ENCODE results near the gene NPAS1. TPM values are rescaled to one million over a fixed set of nuclear protein-coding genes. Genes with fewer than 3 reads are reported as not detected.

Gene NPAS1
- total RNA-seq = not detected in 2 replicates

GRCh38 chr19:47019431-47020041 lies at the start of gene NPAS1:
Gene NPAS1 (plus strand): TSS chr19:47019837. CDS start chr19:47021048, 1,211 bp downstream.
- intact Hi-C loops (cut with micrococcal nuclease) = no loop called here

GRCh38 chr19:46970815-46971214 lies 48.8 kb upstream of the NPAS1 start:
- intact Hi-C loops (cut with micrococcal nuclease) = no loop called here

GRCh38 chr19:46972311-46972710 lies 47.3 kb upstream of the NPAS1 start:
- intact Hi-C loops (cut with micrococcal nuclease) = no loop called here

- intact Hi-C loops (cut with micrococcal nuclease) = no loop called here
Observed at GRCh38 chr19:46974181-46974580, 45.5 kb upstream of the NPAS1 start.

GRCh38 chr19:46975011-46975924 lies 44.4 kb upstream of the NPAS1 start:
- intact Hi-C loops (cut with micrococcal nuclease) = no loop called here

GRCh38 chr19:46975925-46976782 lies 43.5 kb upstream of the NPAS1 start:
- intact Hi-C loops (cut with micrococcal nuclease) = no loop called here

GRCh38 chr19:46976845-46977320 lies 42.8 kb upstream of the NPAS1 start:
- intact Hi-C loops (cut with micrococcal nuclease) = no loop called here

- intact Hi-C loops (cut with micrococcal nuclease) = no loop called here
Observed at GRCh38 chr19:46977548-46977947, 42.1 kb upstream of the NPAS1 start.

GRCh38 chr19:46978171-46978869 lies 41.3 kb upstream of the NPAS1 start:
- intact Hi-C loops (cut with micrococcal nuclease) = no loop called here

- intact Hi-C loops (cut with micrococcal nuclease) = no loop called here
Observed at GRCh38 chr19:46979126-46980105, 40.2 kb upstream of the NPAS1 start.

- intact Hi-C loops (cut with micrococcal nuclease) = no loop called here
Observed at GRCh38 chr19:46980761-46981160, 38.9 kb upstream of the NPAS1 start.

GRCh38 chr19:46981286-46981945 lies 38.2 kb upstream of the NPAS1 start:
- intact Hi-C loops (cut with micrococcal nuclease) = no loop called here

GRCh38 chr19:46983097-46983496 lies 36.5 kb upstream of the NPAS1 start:
- intact Hi-C loops (cut with micrococcal nuclease) = no loop called here

- intact Hi-C loops (cut with micrococcal nuclease) = no loop called here
Observed at GRCh38 chr19:46984077-46985010, 35.3 kb upstream of the NPAS1 start.

- intact Hi-C loops (cut with micrococcal nuclease) = no loop called here
Observed at GRCh38 chr19:46985542-46986415, 33.9 kb upstream of the NPAS1 start.

- intact Hi-C loops (cut with micrococcal nuclease) = no loop called here
Observed at GRCh38 chr19:46988614-46989230, 30.9 kb upstream of the NPAS1 start.

Measured in T-helper 1 cell treated with Interleukin-12 subunit alpha and Interleukin-12 subunit beta and Interleukin-4 antibody, amounts not matched to agents 30 ng/mL and 1 ng/mL, for 36 hours (primary cell).